Measurements from ENCODE around the gene SRSF12. TPM values are rescaled to one million over a fixed set of nuclear protein-coding genes. Genes with fewer than 3 reads are reported as not detected.
"Not testable (repeated sequence)": the region's sequence is repeated elsewhere in the genome, so short reads cannot be mapped to it uniquely, and the experiment has no call there.

The SRSF12 gene
- polyA plus RNA-seq, 1 donor from 2014 or later: 0.41 TPM

GRCh38 chr6:89069536-89070163, 48.2 kb downstream of the SRSF12 start:
- Mint-ChIP-seq H3K9me3 (peaks cover 0 to 6% (median 0%) of the 10 kb centered on the region in 3 donors), H3K27ac (no peak overlapping the region), H3K4me1 (peaks cover 0 to 6% (median 2%) of the 10 kb centered on the region in 3 donors), H3K27me3 (peaks cover 4% of the 10 kb centered on the region), H3K4me3 (no peak overlapping the region), H3K36me3 (no peaks in the 10 kb centered on the region)

- Mint-ChIP-seq H3K4me1 (peaks cover 0 to 3% (median 2%) of the 10 kb centered on the region in 3 donors), H3K36me3 (no peaks in the 10 kb centered on the region), H3K27me3 (peaks cover 4% of the 10 kb centered on the region)
Observed at GRCh38 chr6:89068695-89069094, 49.2 kb downstream of the SRSF12 start.

GRCh38 chr6:89067796-89068195, 50.1 kb downstream of the SRSF12 start:
- Mint-ChIP-seq H3K9me3 (peaks cover 0 to 6% (median 0%) of the 10 kb centered on the region in 3 donors), H3K27me3 (peaks cover 4% of the 10 kb centered on the region), H3K27ac (no peak overlapping the region), H3K4me3 (no peak overlapping the region), H3K36me3 (no peaks in the 10 kb centered on the region), H3K4me1 (no peaks in the 10 kb centered on the region)

More at GRCh38 chr6:89068695-89069094, 49.2 kb downstream of the SRSF12 start:
- Mint-ChIP-seq H3K27ac (no peak overlapping the region), H3K9me3 (peaks cover 0 to 6% (median 0%) of the 10 kb centered on the region in 3 donors), H3K4me3 (no peak overlapping the region)

- peaks cover 4% of the 10 kb centered on the region for H3K27me3 Mint-ChIP-seq
- H3K36me3 Mint-ChIP-seq: no peaks in the 10 kb centered on the region
- H3K9me3 Mint-ChIP-seq: peaks cover 0 to 4% (median 0%) of the 10 kb centered on the region in 3 donors
- H3K27ac Mint-ChIP-seq: peak overlapping the region in 1 of 3 donors; percentile 42
- H3K4me1 Mint-ChIP-seq: no peaks in the 10 kb centered on the region
- no peak overlapping the region for H3K4me3 Mint-ChIP-seq
Observed at GRCh38 chr6:89066940-89067646, 50.8 kb downstream of the SRSF12 start.

GRCh38 chr6:89066121-89066520, 51.8 kb downstream of the SRSF12 start:
- H3K27me3 Mint-ChIP-seq, H3K4me1 Mint-ChIP-seq, H3K36me3 Mint-ChIP-seq, H3K4me3 Mint-ChIP-seq, H3K27ac Mint-ChIP-seq, H3K9me3 Mint-ChIP-seq: not testable (repeated sequence)

GRCh38 chr6:89064931-89065330, 52.9 kb downstream of the SRSF12 start:
- H3K27ac Mint-ChIP-seq, H3K36me3 Mint-ChIP-seq, H3K4me1 Mint-ChIP-seq, H3K27me3 Mint-ChIP-seq, H3K9me3 Mint-ChIP-seq, H3K4me3 Mint-ChIP-seq: not testable (repeated sequence)

- peaks cover 0 to 3% (median 0%) of the 10 kb centered on the region in 3 donors for H3K9me3 Mint-ChIP-seq
- peaks cover 4% of the 10 kb centered on the region for H3K27me3 Mint-ChIP-seq
- H3K27ac Mint-ChIP-seq: no peak overlapping the region
- no peak overlapping the region for H3K4me3 Mint-ChIP-seq
- no peaks in the 10 kb centered on the region for H3K4me1 Mint-ChIP-seq
- no peaks in the 10 kb centered on the region for H3K36me3 Mint-ChIP-seq
Observed at GRCh38 chr6:89063881-89064280, 54.0 kb downstream of the SRSF12 start.

- Mint-ChIP-seq H3K27ac (no peak overlapping the region), H3K9me3 (no peaks in the 10 kb centered on the region), H3K4me1 (no peaks in the 10 kb centered on the region), H3K36me3 (peaks cover 3% of the 10 kb centered on the region), H3K4me3 (no peak overlapping the region), H3K27me3 (no peaks in the 10 kb centered on the region)
Observed at GRCh38 chr6:89059227-89059626, 58.6 kb downstream of the SRSF12 start.

GRCh38 chr6:89058627-89059026, 59.2 kb downstream of the SRSF12 start:
- no peaks in the 10 kb centered on the region for H3K9me3 Mint-ChIP-seq
- H3K36me3 Mint-ChIP-seq: peaks cover 3% of the 10 kb centered on the region
- peak overlapping the region in 1 of 4 donors; percentile 51 for H3K4me3 Mint-ChIP-seq
- H3K27ac Mint-ChIP-seq: no peak overlapping the region
- no peaks in the 10 kb centered on the region for H3K4me1 Mint-ChIP-seq
- H3K27me3 Mint-ChIP-seq: no peaks in the 10 kb centered on the region

- Mint-ChIP-seq H3K36me3 (peaks cover 3% of the 10 kb centered on the region), H3K27me3 (no peaks in the 10 kb centered on the region), H3K9me3 (no peaks in the 10 kb centered on the region), H3K4me3 (no peak overlapping the region), H3K4me1 (no peaks in the 10 kb centered on the region), H3K27ac (no peak overlapping the region)
Observed at GRCh38 chr6:89057759-89058158, 60.1 kb downstream of the SRSF12 start.

GRCh38 chr6:89054208-89054607, 63.7 kb downstream of the SRSF12 start:
- H3K27ac Mint-ChIP-seq: no peak overlapping the region
- H3K36me3 Mint-ChIP-seq: peaks cover 3% of the 10 kb centered on the region
- H3K4me3 Mint-ChIP-seq: no peak overlapping the region
- H3K27me3 Mint-ChIP-seq: no peaks in the 10 kb centered on the region
- H3K9me3 Mint-ChIP-seq: no peaks in the 10 kb centered on the region
- no peaks in the 10 kb centered on the region for H3K4me1 Mint-ChIP-seq

GRCh38 chr6:89051676-89052075, 66.2 kb downstream of the SRSF12 start:
- H3K4me1 Mint-ChIP-seq: no peaks in the 10 kb centered on the region
- H3K27me3 Mint-ChIP-seq: peaks cover 1% of the 10 kb centered on the region
- no peak overlapping the region for H3K27ac Mint-ChIP-seq
- peaks cover 3% of the 10 kb centered on the region for H3K36me3 Mint-ChIP-seq
- H3K9me3 Mint-ChIP-seq: no peaks in the 10 kb centered on the region
- H3K4me3 Mint-ChIP-seq: no peak overlapping the region

- no peaks in the 10 kb centered on the region for H3K9me3 Mint-ChIP-seq
- H3K4me3 Mint-ChIP-seq: no peak overlapping the region
- no peaks in the 10 kb centered on the region for H3K4me1 Mint-ChIP-seq
- H3K27ac Mint-ChIP-seq: no peak overlapping the region
- H3K27me3 Mint-ChIP-seq: peaks cover 1% of the 10 kb centered on the region
- H3K36me3 Mint-ChIP-seq: peaks cover 3% of the 10 kb centered on the region
Observed at GRCh38 chr6:89050697-89051096, 67.2 kb downstream of the SRSF12 start.

- H3K27ac Mint-ChIP-seq: no peak overlapping the region
- no peaks in the 10 kb centered on the region for H3K4me1 Mint-ChIP-seq
- no peak overlapping the region for H3K4me3 Mint-ChIP-seq
- H3K9me3 Mint-ChIP-seq: no peaks in the 10 kb centered on the region
- peaks cover 5% of the 10 kb centered on the region for H3K36me3 Mint-ChIP-seq
- H3K27me3 Mint-ChIP-seq: peaks cover 1% of the 10 kb centered on the region
Observed at GRCh38 chr6:89050155-89050554, 67.7 kb downstream of the SRSF12 start.

- Mint-ChIP-seq H3K4me3 (no peak overlapping the region), H3K9me3 (no peaks in the 10 kb centered on the region)
Observed at GRCh38 chr6:89048985-89049384, 68.9 kb downstream of the SRSF12 start.

More at GRCh38 chr6:89048985-89049384, 68.9 kb downstream of the SRSF12 start:
- Mint-ChIP-seq H3K27ac (no peak overlapping the region), H3K36me3 (peaks cover 2% of the 10 kb centered on the region), H3K27me3 (peaks cover 1% of the 10 kb centered on the region), H3K4me1 (no peaks in the 10 kb centered on the region)
